Stimulated activated CD4-positive, alpha-beta T cell treated with anti-CD3 and anti-CD28 coated beads, Interleukin-15, amount 100 ng/mL, for 1 hour (primary cell): ENCODE measurements around the gene ATXN7L2.
A peak's percentile ranks its signal among the peaks of the same experiment; 100 is the strongest.
"Not testable (repeated sequence)": the region's sequence is repeated elsewhere in the genome, so short reads cannot be mapped to it uniquely, and the experiment has no call there.

Experiments used
- DNase-seq, 2 donors: peaks; one replicate each; pipeline ENCODE4 v3.0.0-alpha.2; 2020; ENCODE audit warnings: low read depth in 1 of 2, low spot score in 1 of 2

ATXN7L2 gene

GRCh38 chr1:109483672-109484518 is at the start of gene ATXN7L2:
ATXN7L2 (plus strand) TSS chr1:109483905; CDS start chr1:109483954, 49 bp downstream.
- peak; percentile 89 for DNase-seq

GRCh38 chr1:109434484-109434883 is 49.2 kb upstream of the ATXN7L2 start:
- no peak for DNase-seq

GRCh38 chr1:109438798-109439297 is 44.9 kb upstream of the ATXN7L2 start:
- no peak for DNase-seq

- DNase-seq, result no peak
Measured at GRCh38 chr1:109441069-109441468, 42.6 kb upstream of the ATXN7L2 start.

GRCh38 chr1:109443476-109443875 is 40.2 kb upstream of the ATXN7L2 start:
- no peak for DNase-seq

GRCh38 chr1:109444346-109444745 is 39.4 kb upstream of the ATXN7L2 start:
- DNase-seq, result no peak

GRCh38 chr1:109445949-109446695 is 37.6 kb upstream of the ATXN7L2 start:
- DNase-seq, result not testable (repeated sequence)

GRCh38 chr1:109447524-109447923 is 36.2 kb upstream of the ATXN7L2 start:
- DNase-seq, result no peak

GRCh38 chr1:109454497-109455133 is 29.1 kb upstream of the ATXN7L2 start:
- no peak for DNase-seq

GRCh38 chr1:109457819-109458218 is 25.9 kb upstream of the ATXN7L2 start:
- no peak for DNase-seq

- DNase-seq, result no peak
Measured at GRCh38 chr1:109466125-109466451, 17.6 kb upstream of the ATXN7L2 start.

GRCh38 chr1:109466452-109467300 is 17.0 kb upstream of the ATXN7L2 start, which contains the start of gene SYPL2:
SYPL2 (plus strand) TSS chr1:109466546; CDS start chr1:109466844, 298 bp downstream.
- DNase-seq, result no peak

- DNase-seq, result no peak
Measured at GRCh38 chr1:109467301-109467777, 16.4 kb upstream of the ATXN7L2 start.

GRCh38 chr1:109468061-109468460 is 15.6 kb upstream of the ATXN7L2 start:
- no peak for DNase-seq

GRCh38 chr1:109468903-109469302 is 14.8 kb upstream of the ATXN7L2 start:
- DNase-seq, result no peak

- DNase-seq, result no peak
Measured at GRCh38 chr1:109470245-109470644, 13.5 kb upstream of the ATXN7L2 start.

- no peak for DNase-seq
Measured at GRCh38 chr1:109472779-109473178, 10.9 kb upstream of the ATXN7L2 start.

- not testable (repeated sequence) for DNase-seq
Measured at GRCh38 chr1:109473284-109474057, 10.2 kb upstream of the ATXN7L2 start.

- DNase-seq, result no peak
Measured at GRCh38 chr1:109474697-109475096, 9.0 kb upstream of the ATXN7L2 start.

GRCh38 chr1:109475261-109475660 is 8.4 kb upstream of the ATXN7L2 start:
- no peak for DNase-seq
